Spleen (tissue), 11 donors: Measurements from ENCODE around the gene ATP6V1G2. TPM values are rescaled to one million over a fixed set of nuclear protein-coding genes. Genes with fewer than 3 reads are reported as not detected.

Source experiments
- DNase-seq: peaks from one replicate; pipeline ENCODE4 v3.0.0-alpha.2; 2020
- H3K27ac ChIP-seq, 8 donors: fragments of 200-600 bp; sonication (generic) in 7 of 8; 1 replicate in 4 of 8; 2 replicates in 4 of 8; pipeline versions ENCODE4 v1.5.0 to v1.8.0; 2016 to 2021; ENCODE audit warnings: inconsistent platforms in 4 of 8, mild to moderate bottlenecking in 4 of 8, moderate library complexity in 1 of 8
- H3K27me3 ChIP-seq, 7 donors: fragments of 200-600 bp; sonication (generic) in 6 of 7; replicated peaks in 1 of 7; 1 replicate in 4 of 7; 2 replicates in 3 of 7; pipeline versions ENCODE4 v1.5.0 to v1.8.0; 2016 to 2021; ENCODE audit warnings: inconsistent platforms in 3 of 7, mild to moderate bottlenecking in 1 of 7
- H3K36me3 ChIP-seq, 6 donors: fragments of 200-600 bp; sonication (generic) in 5 of 6; 1 replicate in 4 of 6; 2 replicates in 2 of 6; pipeline versions ENCODE4 v1.5.0 to v1.8.0; 2016 to 2021; ENCODE audit warnings: inconsistent platforms in 2 of 6
- H3K4me1 ChIP-seq, 6 donors: fragments of 200-600 bp; sonication (generic) in 5 of 6; 1 replicate in 3 of 6; 2 replicates in 3 of 6; pipeline versions ENCODE4 v1.5.0 to v1.8.0; 2016 to 2021; ENCODE audit warnings: inconsistent platforms in 3 of 6
- H3K4me3 ChIP-seq, 8 donors: fragments of 200-600 bp; sonication (generic) in 7 of 8; 1 replicate in 4 of 8; 2 replicates in 4 of 8; pipeline versions ENCODE4 v1.5.0 to v1.8.0; 2016 to 2021; ENCODE audit warnings: inconsistent platforms in 4 of 8, mild to moderate bottlenecking in 4 of 8, moderate library complexity in 2 of 8
- H3K9me3 ChIP-seq, 8 donors: fragments of 200-600 bp; sonication (generic) in 7 of 8; 1 replicate in 4 of 8; 2 replicates in 4 of 8; pipeline versions ENCODE4 v1.5.0 to v1.8.0; 2016 to 2021; ENCODE audit warnings: inconsistent platforms in 4 of 8
- CTCF ChIP-seq, 11 experiments: fragments of 200-600 bp in 7 of 11; fragments of 450-650 bp in 4 of 11; sonication (generic) in 4 of 11; IDR thresholded peaks in 8 of 11; conservative IDR thresholded peaks in 3 of 11; 1 replicate in 7 of 11; 2 replicates in 4 of 11; pipeline versions ENCODE4 v1.4.0 to v1.8.0; 2016 to 2021; ENCODE audit warnings: antibody characterized with exemption in 11 of 11, inconsistent platforms in 4 of 11, mild to moderate bottlenecking in 1 of 11
- POLR2A ChIP-seq, 3 donors: fragments of 450-650 bp; IDR thresholded peaks; one replicate each; pipeline ENCODE4 v1.5.1; 2017; ENCODE audit warnings: antibody characterized with exemption in 3 of 3, mild to moderate bottlenecking in 1 of 3
- POLR2AphosphoS5 ChIP-seq, 3 donors: sonication (generic); formaldehyde crosslinking; IDR thresholded peaks; one replicate each; pipeline ENCODE4 v1.5.1; 2017; ENCODE audit warnings: antibody characterized with exemption in 3 of 3
- WGBS, 5 donors: extraction: QIAGEN DNeasy Blood & Tissue Kit in 3 of 5; methylation state at CpG; one replicate each; pipeline versions ENCODE4 v1.1.5 to v1.1.7; 2013 to 2018; 5-methylcytosine and 5-hydroxymethylcytosine counted together
- intact Hi-C: fragments of 100-400 bp; cut with DNase I; formaldehyde crosslinking; loops from one replicate; pipeline ENCODE4 v1.15.0; 2023; ENCODE audit warnings: low total_unique reads
- polyA plus RNA-seq, 3 donors: library from polyadenylated mRNA; stranded (reverse); fragments of 200-250 nt; gene quantifications; one replicate each; pipeline ENCODE4 v1.2.1, GENCODE V29; 2013
- total RNA-seq, 7 donors: library from RNA; depleted of rRNA in 3 of 7; stranded (reverse); fragments of >200 nt in 3 of 7; fragmentation: NEBNext Ultra II Directional in 4 of 7; extraction: Animal tissue kit (Norgen Biotek cat#: 25700) in 4 of 7; gene quantifications; one replicate each; pipeline versions ENCODE4 v1.1.0 to v1.2.1, GENCODE V29; 2016 to 2021
- donor health status: healthy with polysubstance abuse.
- donor health status: DM: no; HTN: no; CAD: no; lungs with moderate emphysema.
- donor health status: DM: no; HTN: no; CAD: no.
- donor health status: Bipolar disorder and iron deficiency.
- donor health status: healthy.
- donor health status: DM: no; HTN: no; CAD: no.
- donor health status: DM: yes; HTN: yes; CAD: no.

Gene ATP6V1G2
- total and polyA plus RNA-seq, 10 donors: 1.9 to 3.7 (median 2.6) TPM

- H3K4me3 ChIP-seq: peak overlapping the region in 7 of 8 donors; percentile 1 to 64 (median 26)
- peak in 1 of 3 donors; percentile 27 for TF ChIP-seq POLR2A (IDR thresholded peaks at IDR 0.05)
- TF ChIP-seq POLR2AphosphoS5 (IDR thresholded peaks at IDR 0.05): peak in 2 of 3 donors; percentile 67 to 72
- TF ChIP-seq CTCF (IDR thresholded peaks at IDR 0.05 in 8 of 11, conservative IDR thresholded peaks at IDR 0.05 in 3 of 11): no peak
- H3K4me1 ChIP-seq: peaks cover 76 to 99% (median 84%) of the 10 kb centered on the region in 6 donors
- WGBS, 5 donors: 10 to 32% (median 23%) methylated on average over 14 of the region's 14 CpGs
- intact Hi-C loops: no loop called here
- no peaks in the 10 kb centered on the region for H3K9me3 ChIP-seq
- H3K27ac ChIP-seq: peak overlapping the region; percentile 75 to 92 (median 90)
- DNase-seq: peak; percentile 88
- H3K27me3 ChIP-seq: no peaks in the 10 kb centered on the region
- peaks cover 0 to 26% (median 0%) of the 10 kb centered on the region in 6 donors for H3K36me3 ChIP-seq
Observed at GRCh38 chr6:31558631-31559500, 12.5 kb upstream of the ATP6V1G2 start.

GRCh38 chr6:31558318-31558625 lies 11.9 kb upstream of the ATP6V1G2 start:
- Histone ChIP-seq H3K4me1 (peaks cover 71 to 99% (median 81%) of the 10 kb centered on the region in 6 donors), H3K4me3 (peak overlapping the region in 7 of 8 donors; percentile 1 to 64 (median 26)), H3K27me3 (no peaks in the 10 kb centered on the region), H3K9me3 (no peaks in the 10 kb centered on the region), H3K27ac (peak overlapping the region; percentile 75 to 92 (median 90)), H3K36me3 (peaks cover 0 to 32% (median 0%) of the 10 kb centered on the region in 6 donors)
- WGBS, 5 donors: 65 to 70% (median 65%) methylated on average over 8 of the region's 8 CpGs
- DNase-seq: no peak
- intact Hi-C loops: no loop called here
- TF ChIP-seq POLR2AphosphoS5 (IDR thresholded peaks at IDR 0.05) (peak in 1 of 3 donors; percentile 46), POLR2A (IDR thresholded peaks at IDR 0.05) (no peak), CTCF (IDR thresholded peaks at IDR 0.05 in 8 of 11, conservative IDR thresholded peaks at IDR 0.05 in 3 of 11) (no peak)

DNA sequence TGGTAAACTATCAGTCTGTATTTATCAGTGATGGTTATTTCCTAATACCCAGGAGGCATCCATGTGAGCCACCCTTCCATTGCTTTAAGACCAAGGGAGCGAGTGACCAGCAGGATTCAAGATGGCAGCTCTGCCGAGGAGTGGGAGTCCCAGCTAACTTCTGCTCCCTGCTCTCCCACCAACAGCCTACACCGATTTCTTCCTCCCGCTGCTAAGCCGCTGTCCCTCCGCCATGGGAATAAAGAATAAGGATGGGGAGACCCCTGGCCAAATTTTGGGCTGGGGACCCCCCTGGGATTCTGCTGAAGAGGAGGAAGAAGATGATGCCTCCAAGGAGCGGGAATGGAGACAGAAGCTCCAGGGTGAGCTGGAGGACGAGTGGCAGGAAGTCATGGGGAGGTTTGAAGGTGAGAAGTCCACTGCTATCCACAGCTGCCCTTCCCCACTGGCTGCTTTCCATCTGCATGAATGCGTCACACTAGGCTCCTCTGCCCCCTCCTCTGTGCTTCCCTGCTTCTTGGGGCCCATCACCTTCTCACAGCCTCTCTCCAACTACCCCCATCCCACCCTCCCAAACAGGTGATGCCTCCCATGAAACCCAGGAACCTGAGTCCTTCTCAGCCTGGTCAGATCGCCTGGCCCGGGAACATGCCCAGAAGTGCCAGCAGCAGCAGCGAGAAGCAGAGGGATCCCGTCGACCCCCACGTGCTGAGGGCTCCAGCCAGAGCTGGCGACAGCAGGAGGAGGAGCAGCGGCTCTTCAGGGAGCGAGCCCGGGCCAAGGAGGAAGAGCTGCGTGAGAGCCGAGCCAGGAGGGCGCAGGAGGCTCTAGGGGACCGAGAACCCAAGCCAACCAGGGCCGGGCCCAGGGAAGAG lies 11.3 kb upstream of the ATP6V1G2 start:
- Histone ChIP-seq H3K27ac (peak overlapping the region; percentile 75 to 92 (median 90)), H3K27me3 (no peaks in the 10 kb centered on the region), H3K9me3 (no peaks in the 10 kb centered on the region), H3K4me3 (peak overlapping the region in 7 of 8 donors; percentile 1 to 64 (median 26)), H3K4me1 (peaks cover 66 to 99% (median 79%) of the 10 kb centered on the region in 6 donors), H3K36me3 (peaks cover 0 to 38% (median 0%) of the 10 kb centered on the region in 6 donors)
- TF ChIP-seq POLR2AphosphoS5 (IDR thresholded peaks at IDR 0.05): peak in 2 of 3 donors; percentile 51 to 65
- no peak for TF ChIP-seq CTCF (IDR thresholded peaks at IDR 0.05 in 8 of 11, conservative IDR thresholded peaks at IDR 0.05 in 3 of 11)
- 51 to 63% (median 56%) methylated on average over 23 to 24 of the region's 24 CpGs for WGBS, 5 donors
- intact Hi-C loops: no loop called here
- DNase-seq: peak; percentile 85
